ENCODE measurements around the gene PTPRK. TPM values are rescaled to one million over a fixed set of nuclear protein-coding genes. Genes with fewer than 3 reads are reported as not detected.

PTPRK gene
- polyA plus RNA-seq, 1 donor (not counting 4 experiments of a cell fraction or from before 2014, with no cell fraction given) = 52.7 TPM

DNA sequence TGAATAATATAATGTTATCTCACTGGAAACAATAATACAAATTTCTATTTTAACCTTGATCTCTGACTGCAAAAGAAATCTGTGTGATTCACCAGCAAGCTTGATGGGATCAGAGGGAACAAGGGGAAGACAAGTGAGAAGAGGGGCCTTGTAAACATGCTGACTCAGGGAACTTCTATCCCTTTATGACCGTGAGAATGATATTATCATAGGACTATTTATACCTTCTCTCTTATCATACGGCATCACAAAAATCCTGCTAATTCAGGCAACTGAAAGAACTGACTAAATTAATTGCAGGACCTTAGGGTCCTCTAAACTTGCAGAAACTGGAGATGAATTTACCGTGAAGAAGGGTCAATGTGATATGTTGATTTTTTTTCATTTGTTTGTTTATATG lies 173.3 kb downstream of the PTPRK start:
- FAIRE-seq = no peak
- Histone ChIP-seq H4K20me1 (ENCODE audit: control insufficient read depth, extremely low read depth, insufficient read depth, low read length) (no peaks in the 10 kb centered on the region), H3K27me3 (ENCODE audit: control insufficient read depth, extremely low read depth, insufficient read depth, low read length) (no peaks in the 10 kb centered on the region), H3K9me1 (ENCODE audit: control insufficient read depth, extremely low read depth, insufficient read depth, low read length) (peaks cover 3% of the 10 kb centered on the region), H3K9ac (ENCODE audit: control insufficient read depth, extremely low read depth, insufficient read depth, low read length) (no peak overlapping the region), H3K9me3 (ENCODE audit: control insufficient read depth, low read depth, low read length) (no peaks in the 10 kb centered on the region), H3K4me3 (ENCODE audit: control insufficient read depth in 2 of 3, extremely low read depth in 1 of 3, insufficient read depth in 2 of 3, low read depth in 1 of 3, low read length in 3 of 3) (no peak overlapping the region), H3K36me3 (ENCODE audit: control insufficient read depth in 2 of 2, extremely low read depth in 1 of 2, insufficient read depth in 2 of 2, low read length in 2 of 2) (no peaks in the 10 kb centered on the region), H3K27ac (ENCODE audit: control insufficient read depth, insufficient read depth, low read length) (no peak overlapping the region), H3K79me2 (ENCODE audit: control insufficient read depth, insufficient read depth, low read length) (peaks cover 49% of the 10 kb centered on the region), H3K4me1 (ENCODE audit: control insufficient read depth, extremely low read depth, insufficient read depth, low read length) (peaks cover 14% of the 10 kb centered on the region), H3K4me2 (ENCODE audit: control insufficient read depth, extremely low read depth, insufficient read depth, low read depth, low read length) (no peak overlapping the region), H2AFZ (ENCODE audit: control insufficient read depth, low read length) (no peak overlapping the region)
- dilution Hi-C loops (cut with MboI; ENCODE audit: extremely low pct_ligation_motif_present, low sequenced_read_pairs) = no loop called here
- TF ChIP-seq EZH2 (IDR thresholded peaks at IDR 0.05; ENCODE audit: low read length) = no peak
- TF ChIP-seq, protein P1, sequence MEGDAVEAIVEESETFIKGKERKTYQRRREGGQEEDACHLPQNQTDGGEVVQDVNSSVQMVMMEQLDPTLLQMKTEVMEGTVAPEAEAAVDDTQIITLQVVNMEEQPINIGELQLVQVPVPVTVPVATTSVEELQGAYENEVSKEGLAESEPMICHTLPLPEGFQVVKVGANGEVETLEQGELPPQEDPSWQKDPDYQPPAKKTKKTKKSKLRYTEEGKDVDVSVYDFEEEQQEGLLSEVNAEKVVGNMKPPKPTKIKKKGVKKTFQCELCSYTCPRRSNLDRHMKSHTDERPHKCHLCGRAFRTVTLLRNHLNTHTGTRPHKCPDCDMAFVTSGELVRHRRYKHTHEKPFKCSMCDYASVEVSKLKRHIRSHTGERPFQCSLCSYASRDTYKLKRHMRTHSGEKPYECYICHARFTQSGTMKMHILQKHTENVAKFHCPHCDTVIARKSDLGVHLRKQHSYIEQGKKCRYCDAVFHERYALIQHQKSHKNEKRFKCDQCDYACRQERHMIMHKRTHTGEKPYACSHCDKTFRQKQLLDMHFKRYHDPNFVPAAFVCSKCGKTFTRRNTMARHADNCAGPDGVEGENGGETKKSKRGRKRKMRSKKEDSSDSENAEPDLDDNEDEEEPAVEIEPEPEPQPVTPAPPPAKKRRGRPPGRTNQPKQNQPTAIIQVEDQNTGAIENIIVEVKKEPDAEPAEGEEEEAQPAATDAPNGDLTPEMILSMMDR (optimal IDR thresholded peaks at IDR 0.05 in 1 of 3, IDR thresholded peaks at IDR 0.05 in 1 of 3, conservative IDR thresholded peaks at IDR 0.05 in 1 of 3; ENCODE audit: extremely low read depth in 1 of 3, insufficient read depth in 2 of 3, low read length in 3 of 3) = no peak
- no peak for DNase-seq (ENCODE audit: low read depth, low spot score)

DNA sequence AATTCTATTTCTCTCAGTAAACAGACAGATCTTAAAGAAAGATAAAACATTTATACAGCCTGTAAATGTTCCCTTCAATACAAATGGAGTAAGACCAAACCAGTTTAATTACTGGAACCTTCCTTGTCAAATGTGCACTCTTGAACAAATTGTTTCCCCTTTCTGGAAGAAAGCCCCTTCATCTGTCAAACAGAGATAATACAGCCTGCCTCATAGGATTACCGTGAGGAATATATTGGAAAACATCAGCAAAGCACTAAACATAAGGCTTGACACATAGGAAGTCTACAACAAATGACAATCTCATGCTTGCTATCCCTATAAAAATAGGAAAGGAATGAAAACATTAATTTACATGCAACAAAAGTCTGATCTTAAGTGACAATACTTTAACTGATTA lies 173.8 kb downstream of the PTPRK start:
- Histone ChIP-seq H3K27me3 (ENCODE audit: control insufficient read depth, extremely low read depth, insufficient read depth, low read length) (no peaks in the 10 kb centered on the region), H3K9me3 (ENCODE audit: control insufficient read depth, low read depth, low read length) (no peaks in the 10 kb centered on the region), H3K9ac (ENCODE audit: control insufficient read depth, extremely low read depth, insufficient read depth, low read length) (no peak overlapping the region), H3K79me2 (ENCODE audit: control insufficient read depth, insufficient read depth, low read length) (peaks cover 50% of the 10 kb centered on the region), H2AFZ (ENCODE audit: control insufficient read depth, low read length) (no peak overlapping the region), H3K4me3 (ENCODE audit: control insufficient read depth in 2 of 3, extremely low read depth in 1 of 3, insufficient read depth in 2 of 3, low read depth in 1 of 3, low read length in 3 of 3) (no peak overlapping the region), H3K4me2 (ENCODE audit: control insufficient read depth, extremely low read depth, insufficient read depth, low read depth, low read length) (no peak overlapping the region), H3K4me1 (ENCODE audit: control insufficient read depth, extremely low read depth, insufficient read depth, low read length) (peaks cover 12% of the 10 kb centered on the region), H3K27ac (ENCODE audit: control insufficient read depth, insufficient read depth, low read length) (no peak overlapping the region), H3K36me3 (ENCODE audit: control insufficient read depth in 2 of 2, extremely low read depth in 1 of 2, insufficient read depth in 2 of 2, low read length in 2 of 2) (no peaks in the 10 kb centered on the region), H3K9me1 (ENCODE audit: control insufficient read depth, extremely low read depth, insufficient read depth, low read length) (peaks cover 3% of the 10 kb centered on the region), H4K20me1 (ENCODE audit: control insufficient read depth, extremely low read depth, insufficient read depth, low read length) (no peaks in the 10 kb centered on the region)
- TF ChIP-seq, protein P1 (optimal IDR thresholded peaks at IDR 0.05 in 1 of 3, IDR thresholded peaks at IDR 0.05 in 1 of 3, conservative IDR thresholded peaks at IDR 0.05 in 1 of 3; ENCODE audit: extremely low read depth in 1 of 3, insufficient read depth in 2 of 3, low read length in 3 of 3) = no peak
- TF ChIP-seq EZH2 (IDR thresholded peaks at IDR 0.05; ENCODE audit: low read length) = no peak
- dilution Hi-C loops (cut with MboI; ENCODE audit: extremely low pct_ligation_motif_present, low sequenced_read_pairs) = no loop called here
- no peak for DNase-seq (ENCODE audit: low read depth, low spot score)
- no peak for FAIRE-seq

Data from keratinocyte (primary cell).